Activated CD8-positive, alpha-beta memory T cell treated with anti-CD3 and anti-CD28 coated beads, Interleukin-2, amount 50 U/mL, for 4 hours (primary cell): Measurements from ENCODE around the gene MYOT.

Experiments
- DNase-seq: peaks from one replicate; pipeline ENCODE4 v3.0.0-alpha.2; 2020

Gene MYOT

GRCh38 chr5:137902408-137903133, 34.9 kb downstream of the MYOT start:
- no peak for DNase-seq

DNA sequence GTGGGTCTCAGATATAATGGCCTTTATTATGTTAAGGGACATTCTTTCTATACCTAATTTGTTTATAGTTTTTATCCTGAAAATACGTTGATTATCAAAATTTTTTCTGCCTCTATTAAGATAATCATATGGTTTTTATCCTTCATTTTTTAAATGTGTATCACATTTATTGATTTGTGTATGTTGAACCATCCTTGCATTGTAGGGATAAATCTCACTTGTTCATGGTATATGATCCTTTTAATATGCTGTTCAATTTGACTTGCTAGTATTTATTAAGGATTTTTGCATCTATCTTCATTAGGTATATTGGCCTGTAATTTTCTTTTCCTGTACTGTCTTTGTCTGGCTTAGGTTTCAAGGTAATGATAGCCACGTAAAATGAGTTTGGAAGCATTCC, 47.1 kb downstream of the MYOT start:
- no peak for DNase-seq

DNA sequence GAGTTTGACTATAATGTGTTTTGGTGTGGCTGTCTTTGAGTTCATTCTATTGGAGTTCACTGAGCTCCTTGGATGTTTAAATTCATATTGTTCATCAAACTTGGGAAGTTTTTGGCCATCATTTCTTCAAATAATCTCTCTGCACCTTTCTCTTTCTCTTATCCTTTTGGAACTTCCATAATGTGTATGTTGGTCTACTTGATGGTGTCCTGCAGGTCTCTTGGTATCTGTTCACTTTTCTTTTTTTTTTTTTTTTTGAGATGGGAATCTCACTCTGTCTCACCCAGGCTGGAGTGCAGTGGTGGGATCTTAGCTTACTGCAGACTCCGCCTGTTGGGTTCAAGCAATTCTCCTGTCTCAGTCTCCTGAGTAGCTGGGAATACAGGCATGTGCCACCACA, 49.3 kb downstream of the MYOT start:
- DNase-seq: no peak

DNA sequence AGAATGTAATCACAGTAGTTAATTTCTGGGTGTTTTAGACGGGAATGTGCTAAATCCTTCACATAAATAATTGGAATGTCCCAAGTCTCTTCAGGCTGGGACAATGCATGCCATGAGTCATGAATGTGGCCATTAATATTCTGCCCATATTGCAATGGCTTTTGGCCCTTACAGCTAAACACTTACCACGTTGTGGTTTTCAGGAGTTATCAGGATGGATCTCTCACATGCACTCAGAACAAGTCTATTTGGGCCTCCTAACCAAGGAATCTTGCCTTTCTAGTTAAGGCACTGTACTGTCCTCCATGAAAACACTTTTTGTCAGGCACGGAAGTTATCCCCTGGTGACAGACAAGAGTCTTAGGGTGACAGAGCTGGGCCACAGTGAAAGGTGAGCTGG, 54.3 kb downstream of the MYOT start:
- DNase-seq: no peak

- no peak for DNase-seq
Observed at GRCh38 chr5:137923856-137924255, 56.2 kb downstream of the MYOT start.

DNA sequence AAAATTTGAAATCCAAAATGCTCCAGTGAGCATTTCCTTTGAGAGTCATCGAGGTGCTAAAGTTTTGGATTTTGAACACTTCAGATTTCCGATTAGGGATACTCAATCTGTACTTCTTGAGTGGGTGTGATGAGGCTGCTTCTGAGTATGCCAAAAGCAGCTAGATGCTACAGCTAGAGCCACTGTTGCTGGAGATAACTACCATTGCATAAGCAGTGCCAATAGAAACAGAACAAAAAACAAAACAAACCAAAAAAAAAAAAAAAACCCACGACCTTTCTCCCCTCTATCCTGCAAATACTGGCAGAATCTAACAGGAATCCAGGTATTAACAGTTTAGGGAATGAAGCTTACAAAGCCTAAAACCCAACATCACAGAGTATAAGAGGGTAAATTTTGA, 65.1 kb downstream of the MYOT start:
- DNase-seq: no peak

- no peak for DNase-seq
Observed at GRCh38 chr5:137933491-137933911, 65.8 kb downstream of the MYOT start.

DNA sequence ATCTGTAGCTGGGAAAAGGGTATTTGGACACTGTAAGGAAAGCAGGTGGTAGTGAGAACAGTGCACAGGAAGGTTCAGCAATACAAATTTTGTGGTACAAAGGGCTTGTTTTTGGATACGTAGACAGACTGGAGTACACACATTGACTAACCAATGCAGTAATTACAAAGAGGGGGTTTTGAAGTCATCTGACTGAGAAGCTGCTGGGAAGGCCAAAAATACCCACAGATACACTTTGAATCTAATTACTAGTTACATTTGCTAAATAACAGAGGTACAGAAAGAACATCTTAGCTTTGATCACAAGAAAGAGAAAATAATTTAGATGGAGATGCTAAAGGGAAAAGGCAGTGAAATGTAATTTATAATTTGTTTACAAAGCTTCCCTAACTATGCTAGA, 67.5 kb downstream of the MYOT start:
- DNase-seq: no peak

GRCh38 chr5:137935694-137936093, 68.0 kb downstream of the MYOT start:
- no peak for DNase-seq
